GM12892 (cell line): ENCODE data around the gene OSER1.
"Not testable (repeated sequence)": the region's sequence is repeated elsewhere in the genome, so short reads cannot be mapped to it uniquely, and the experiment has no call there.

Experiments
- DNase-seq: peaks from one replicate; pipeline ENCODE4 v3.0.0; 2011; ENCODE audit not compliant: insufficient read length
- FAIRE-seq: peaks from 2 replicates; lab custom pipeline; 2011; peaks lifted over from hg19 to GRCh38; lab: Jason Lieb, UNC
- POLR2A ChIP-seq: IDR thresholded peaks from 2 replicates; pipeline ENCODE4 v1.6.1; 2011; ENCODE audit warnings: low read depth, low read length, control low read depth
- POLR2AphosphoS5 ChIP-seq: IDR thresholded peaks from 2 replicates; pipeline ENCODE4 v1.6.1; 2011; ENCODE audit warnings: low read depth, low read length, control low read depth
- TAF1 ChIP-seq: IDR thresholded peaks from 2 replicates; pipeline ENCODE4 v1.6.1; 2011; ENCODE audit warnings: low read depth, mild to moderate bottlenecking, control low read depth, low read length, borderline replicate concordance

The OSER1 gene

GRCh38 chr20:44206132-44206531 is 4.4 kb downstream of the OSER1 start:
- DNase-seq (no peak), FAIRE-seq (no peak)
- no peak for TF ChIP-seq POLR2A
- TF ChIP-seq TAF1: no peak
- TF ChIP-seq POLR2AphosphoS5: no peak

GRCh38 chr20:44204832-44205215 is 5.7 kb downstream of the OSER1 start:
- DNase-seq: no peak
- TF ChIP-seq POLR2AphosphoS5 (no peak), POLR2A (no peak), TAF1 (no peak)
- FAIRE-seq: no peak

GRCh38 chr20:44204156-44204831 is 6.3 kb downstream of the OSER1 start:
- no peak for TF ChIP-seq TAF1
- TF ChIP-seq POLR2AphosphoS5: no peak
- TF ChIP-seq POLR2A: no peak
- FAIRE-seq: no peak
- no peak for DNase-seq

- DNase-seq: no peak
- no peak for FAIRE-seq
- no peak for TF ChIP-seq TAF1
- TF ChIP-seq POLR2A: no peak
- no peak for TF ChIP-seq POLR2AphosphoS5
These were observed 7.4 kb downstream of the OSER1 start for GRCh38 chr20:44203161-44203560.

GRCh38 chr20:44200983-44201382 is 9.6 kb downstream of the OSER1 start:
- TF ChIP-seq POLR2AphosphoS5 (no peak), TAF1 (no peak), POLR2A (no peak)
- FAIRE-seq: no peak
- DNase-seq: no peak

- FAIRE-seq: no peak
- TF ChIP-seq TAF1: no peak
- TF ChIP-seq POLR2AphosphoS5: no peak
- no peak for TF ChIP-seq POLR2A
These were observed 10.2 kb downstream of the OSER1 start for GRCh38 chr20:44200371-44200770.

GRCh38 chr20:44199877-44200276 is 10.7 kb downstream of the OSER1 start:
- TF ChIP-seq TAF1 (no peak), POLR2A (no peak), POLR2AphosphoS5 (no peak)
- no peak for DNase-seq
- FAIRE-seq: no peak

More at GRCh38 chr20:44200371-44200770, 10.2 kb downstream of the OSER1 start:
- DNase-seq: no peak

GRCh38 chr20:44198872-44199271 is 11.7 kb downstream of the OSER1 start:
- DNase-seq (no peak), FAIRE-seq (no peak)
- TF ChIP-seq POLR2A (no peak), POLR2AphosphoS5 (no peak), TAF1 (no peak)

- FAIRE-seq (no peak), DNase-seq (no peak)
- TF ChIP-seq POLR2A: no peak
- TF ChIP-seq POLR2AphosphoS5: no peak
- no peak for TF ChIP-seq TAF1
These were observed 14.3 kb downstream of the OSER1 start for GRCh38 chr20:44196271-44196670.

GRCh38 chr20:44195605-44196004 is 15.0 kb downstream of the OSER1 start:
- FAIRE-seq (no peak), DNase-seq (no peak)
- TF ChIP-seq POLR2A (no peak), TAF1 (no peak), POLR2AphosphoS5 (no peak)

- no peak for FAIRE-seq
- DNase-seq: no peak
- no peak for TF ChIP-seq POLR2AphosphoS5
These were observed 16.8 kb downstream of the OSER1 start for GRCh38 chr20:44193801-44194200.

GRCh38 chr20:44191640-44192039 is 18.9 kb downstream of the OSER1 start:
- not testable (repeated sequence) for FAIRE-seq, DNase-seq

GRCh38 chr20:44190197-44190852 is 20.2 kb downstream of the OSER1 start:
- DNase-seq: peak; percentile 37
- peak; percentile 65 for FAIRE-seq
